Muscle of leg (tissue), 11 donors: ENCODE data around the gene FIGNL2. TPM values are rescaled to one million over a fixed set of nuclear protein-coding genes. Genes with fewer than 3 reads are reported as not detected.
"Not testable (repeated sequence)": the region's sequence is repeated elsewhere in the genome, so short reads cannot be mapped to it uniquely, and the experiment has no call there.

ENCODE experiments used
- DNase-seq: peaks from one replicate; pipeline ENCODE4 v3.0.0; 2013
- H3K27ac ChIP-seq: one replicate; pipeline ENCODE4 v1.5.1; 2013; ENCODE audit warnings: mild to moderate bottlenecking, low read length, control low read depth
- H3K27me3 ChIP-seq: one replicate; pipeline ENCODE4 v1.6.1; 2013; ENCODE audit warnings: low read length; ENCODE audit not compliant: control insufficient read depth, insufficient read depth
- H3K36me3 ChIP-seq: one replicate; pipeline ENCODE4 v1.6.1; 2013; ENCODE audit warnings: low read length; ENCODE audit not compliant: control insufficient read depth, insufficient read depth
- H3K4me1 ChIP-seq: one replicate; pipeline ENCODE4 v1.6.1; 2013; ENCODE audit warnings: low read length; ENCODE audit not compliant: control insufficient read depth, insufficient read depth
- H3K4me3 ChIP-seq: one replicate; pipeline ENCODE4 v1.5.1; 2013; ENCODE audit warnings: low read length, control low read depth
- H3K9me3 ChIP-seq: replicated peaks from 2 replicates; pipeline ENCODE4 v1.6.1; 2013; ENCODE audit warnings: low read depth, low read length; ENCODE audit not compliant: control insufficient read depth
- WGBS: methylation state at CpG from one replicate; pipeline ENCODE4 v1.1.5; 2013; ENCODE audit warnings: missing lambda C conversion rate; ENCODE audit not compliant: insufficient coverage; 5-methylcytosine and 5-hydroxymethylcytosine counted together
- polyA plus RNA-seq, 8 donors: library from polyadenylated mRNA; unstranded; fragments of 120-200 nt; gene quantifications; one replicate each; pipeline versions ENCODE4 v1.2.1 to v1.2.3, GENCODE V29; 2013; ENCODE audit warnings: inconsistent platforms in 1 of 8, low replicate concordance in 1 of 8; ENCODE audit not compliant: insufficient read length in 8 of 8, insufficient read depth in 1 of 8
- total RNA-seq: library from RNA; stranded (reverse); fragments of 120-200 nt; gene quantifications from one replicate; pipeline ENCODE4 v1.2.4, GENCODE V29; 2013

FIGNL2 gene
- total and polyA plus RNA-seq, 9 donors = 0.90 to 1.7 (median 1.5) TPM

- Histone ChIP-seq H3K36me3 (no peaks in the 10 kb centered on the region), H3K9me3 (no peaks in the 10 kb centered on the region), H3K27me3 (no peaks in the 10 kb centered on the region), H3K27ac (no peak overlapping the region), H3K4me1 (no peaks in the 10 kb centered on the region), H3K4me3 (no peak overlapping the region)
- no peak for DNase-seq
- no CpG with 5 or more reads among the region's 1 CpG for WGBS
Observed at GRCh38 chr12:51798501-51798900, 50.0 kb downstream of the FIGNL2 start.

GRCh38 chr12:51798051-51798450, 50.5 kb downstream of the FIGNL2 start:
- H3K36me3 ChIP-seq, H3K27me3 ChIP-seq, H3K27ac ChIP-seq, H3K9me3 ChIP-seq, H3K4me3 ChIP-seq, DNase-seq, H3K4me1 ChIP-seq: not testable (repeated sequence)
- 96% methylated on average over 3 of the region's 4 CpGs for WGBS

GRCh38 chr12:51797301-51797700, 51.2 kb downstream of the FIGNL2 start:
- H3K4me1 ChIP-seq = no peaks in the 10 kb centered on the region
- no peaks in the 10 kb centered on the region for H3K36me3 ChIP-seq
- H3K27ac ChIP-seq = no peak overlapping the region
- DNase-seq = no peak
- WGBS = no CpG with 5 or more reads among the region's 6 CpGs
- no peaks in the 10 kb centered on the region for H3K27me3 ChIP-seq
- H3K9me3 ChIP-seq = no peaks in the 10 kb centered on the region
- H3K4me3 ChIP-seq = no peak overlapping the region

GRCh38 chr12:51793201-51793600, 55.3 kb downstream of the FIGNL2 start:
- Histone ChIP-seq H3K4me3 (no peak overlapping the region), H3K27me3 (no peaks in the 10 kb centered on the region)
- 100% methylated on average over 1 of the region's 1 CpG for WGBS

GRCh38 chr12:51792417-51792816, 56.1 kb downstream of the FIGNL2 start:
- Histone ChIP-seq H3K27me3 (no peaks in the 10 kb centered on the region), H3K36me3 (no peaks in the 10 kb centered on the region), H3K27ac (no peak overlapping the region), H3K9me3 (no peaks in the 10 kb centered on the region), H3K4me3 (no peak overlapping the region), H3K4me1 (no peaks in the 10 kb centered on the region)
- DNase-seq = no peak
- 92% methylated on average over 2 of the region's 5 CpGs for WGBS

More at GRCh38 chr12:51793201-51793600, 55.3 kb downstream of the FIGNL2 start:
- H3K4me1 ChIP-seq = no peaks in the 10 kb centered on the region
- DNase-seq = no peak
- H3K27ac ChIP-seq = no peak overlapping the region
- no peaks in the 10 kb centered on the region for H3K9me3 ChIP-seq
- no peaks in the 10 kb centered on the region for H3K36me3 ChIP-seq

- Histone ChIP-seq H3K27ac (no peak overlapping the region), H3K9me3 (no peaks in the 10 kb centered on the region), H3K36me3 (no peaks in the 10 kb centered on the region), H3K4me1 (no peaks in the 10 kb centered on the region), H3K4me3 (no peak overlapping the region), H3K27me3 (no peaks in the 10 kb centered on the region)
- 73% methylated on average over 3 of the region's 6 CpGs for WGBS
- DNase-seq = no peak
Observed at GRCh38 chr12:51788876-51789275, 59.6 kb downstream of the FIGNL2 start.

- no CpG with 5 or more reads among the region's 2 CpGs for WGBS
- H3K4me3 ChIP-seq = no peak overlapping the region
Observed at GRCh38 chr12:51785906-51786305, 62.6 kb downstream of the FIGNL2 start.

GRCh38 chr12:51784688-51785087, 63.8 kb downstream of the FIGNL2 start:
- no CpG with 5 or more reads among the region's 3 CpGs for WGBS
- no peaks in the 10 kb centered on the region for H3K27me3 ChIP-seq
- no peaks in the 10 kb centered on the region for H3K4me1 ChIP-seq
- no peak overlapping the region for H3K27ac ChIP-seq
- H3K4me3 ChIP-seq = no peak overlapping the region
- DNase-seq = no peak
- H3K9me3 ChIP-seq = no peaks in the 10 kb centered on the region
- no peaks in the 10 kb centered on the region for H3K36me3 ChIP-seq

More at GRCh38 chr12:51785906-51786305, 62.6 kb downstream of the FIGNL2 start:
- Histone ChIP-seq H3K27me3 (no peaks in the 10 kb centered on the region), H3K36me3 (no peaks in the 10 kb centered on the region), H3K4me1 (no peaks in the 10 kb centered on the region), H3K9me3 (no peaks in the 10 kb centered on the region), H3K27ac (no peak overlapping the region)
- DNase-seq = peak; percentile 72

- Histone ChIP-seq H3K27me3 (no peaks in the 10 kb centered on the region), H3K4me1 (no peaks in the 10 kb centered on the region), H3K4me3 (no peak overlapping the region), H3K36me3 (no peaks in the 10 kb centered on the region), H3K9me3 (no peaks in the 10 kb centered on the region), H3K27ac (no peak overlapping the region)
- DNase-seq = no peak
- WGBS = 94% methylated on average over 3 of the region's 5 CpGs
Observed at GRCh38 chr12:51779876-51780275, 68.6 kb downstream of the FIGNL2 start.

- no CpG with 5 or more reads among the region's 3 CpGs for WGBS
- Histone ChIP-seq H3K27me3 (no peaks in the 10 kb centered on the region), H3K27ac (no peak overlapping the region), H3K9me3 (no peaks in the 10 kb centered on the region), H3K4me1 (no peaks in the 10 kb centered on the region), H3K4me3 (no peak overlapping the region), H3K36me3 (no peaks in the 10 kb centered on the region)
- no peak for DNase-seq
Observed at GRCh38 chr12:51777973-51778372, 70.5 kb downstream of the FIGNL2 start.

- Histone ChIP-seq H3K27ac (no peak overlapping the region), H3K4me1 (no peaks in the 10 kb centered on the region), H3K9me3 (no peaks in the 10 kb centered on the region), H3K36me3 (no peaks in the 10 kb centered on the region), H3K4me3 (no peak overlapping the region), H3K27me3 (no peaks in the 10 kb centered on the region)
- 38% methylated on average over 1 of the region's 2 CpGs for WGBS
- DNase-seq = no peak
Observed at GRCh38 chr12:51777457-51777856, 71.1 kb downstream of the FIGNL2 start.
